ENCODE results near the gene CERT1.

Gene CERT1

GRCh38 chr5:75457691-75458090, 53.7 kb downstream of the CERT1 start:
- H3K36me3 ChIP-seq (replicated peaks), result no peaks in the 10 kb centered on the region
- in situ Hi-C loops (cut with MboI; ENCODE audit: low sequenced_read_pairs), result no loop called here
- no peaks in the 10 kb centered on the region for H3K9me3 ChIP-seq
- no peak for DNase-seq (ENCODE audit: low spot score in 2 of 2)
- no peaks in the 10 kb centered on the region for H3K4me1 ChIP-seq
- H3K27me3 ChIP-seq (ENCODE audit: low read depth), result no peaks in the 10 kb centered on the region
- no peak overlapping the region for H3K4me3 ChIP-seq

- no peak for DNase-seq (ENCODE audit: low spot score in 2 of 2)
- no peak overlapping the region for H3K4me3 ChIP-seq
- in situ Hi-C loops (cut with MboI; ENCODE audit: low sequenced_read_pairs), result no loop called here
- H3K36me3 ChIP-seq (replicated peaks), result no peaks in the 10 kb centered on the region
- H3K9me3 ChIP-seq, result no peaks in the 10 kb centered on the region
- no peaks in the 10 kb centered on the region for H3K27me3 ChIP-seq (ENCODE audit: low read depth)
- H3K4me1 ChIP-seq, result no peaks in the 10 kb centered on the region
These were observed 54.3 kb downstream of the CERT1 start for GRCh38 chr5:75457161-75457560.

GRCh38 chr5:75450069-75450468, 61.4 kb downstream of the CERT1 start:
- in situ Hi-C loops (cut with MboI; ENCODE audit: low sequenced_read_pairs), result no loop called here
- no peaks in the 10 kb centered on the region for H3K9me3 ChIP-seq
- no peak overlapping the region for H3K4me3 ChIP-seq
- DNase-seq (ENCODE audit: low spot score in 2 of 2), result no peak
- no peaks in the 10 kb centered on the region for H3K27me3 ChIP-seq (ENCODE audit: low read depth)
- no peaks in the 10 kb centered on the region for H3K36me3 ChIP-seq (replicated peaks)
- no peaks in the 10 kb centered on the region for H3K4me1 ChIP-seq

GRCh38 chr5:75446068-75446467, 65.4 kb downstream of the CERT1 start:
- Histone ChIP-seq H3K36me3 (replicated peaks) (no peaks in the 10 kb centered on the region), H3K27me3 (ENCODE audit: low read depth) (no peaks in the 10 kb centered on the region), H3K4me1 (no peaks in the 10 kb centered on the region), H3K9me3 (no peaks in the 10 kb centered on the region; the same call in 1 of the 2 replicates), H3K4me3 (no peak overlapping the region)
- in situ Hi-C loops (cut with MboI; ENCODE audit: low sequenced_read_pairs), result no loop called here
- no peak for DNase-seq (ENCODE audit: low spot score in 2 of 2)

- H3K9me3 ChIP-seq, result no peaks in the 10 kb centered on the region; the same call in 1 of the 2 replicates
- H3K4me3 ChIP-seq, result no peak overlapping the region
- H3K27me3 ChIP-seq (ENCODE audit: low read depth), result no peaks in the 10 kb centered on the region
- DNase-seq (ENCODE audit: low spot score in 2 of 2), result no peak
- no peaks in the 10 kb centered on the region for H3K36me3 ChIP-seq (replicated peaks)
- in situ Hi-C loops (cut with MboI; ENCODE audit: low sequenced_read_pairs), result no loop called here
- no peaks in the 10 kb centered on the region for H3K4me1 ChIP-seq
These were observed 69.9 kb downstream of the CERT1 start for GRCh38 chr5:75441560-75441959.

- no peak for DNase-seq (ENCODE audit: low spot score in 2 of 2)
- no peaks in the 10 kb centered on the region for H3K27me3 ChIP-seq (ENCODE audit: low read depth)
- no peaks in the 10 kb centered on the region for H3K4me1 ChIP-seq
- no peaks in the 10 kb centered on the region; the same call in 1 of the 2 replicates for H3K9me3 ChIP-seq
- no peak overlapping the region for H3K4me3 ChIP-seq
- in situ Hi-C loops (cut with MboI; ENCODE audit: low sequenced_read_pairs), result no loop called here
- no peaks in the 10 kb centered on the region for H3K36me3 ChIP-seq (replicated peaks)
These were observed 72.2 kb downstream of the CERT1 start for GRCh38 chr5:75439276-75439675.

GRCh38 chr5:75438722-75439121, 72.7 kb downstream of the CERT1 start:
- Histone ChIP-seq H3K36me3 (replicated peaks) (no peaks in the 10 kb centered on the region), H3K9me3 (no peaks in the 10 kb centered on the region; the same call in 1 of the 2 replicates), H3K27me3 (ENCODE audit: low read depth) (no peaks in the 10 kb centered on the region), H3K4me3 (no peak overlapping the region), H3K4me1 (no peaks in the 10 kb centered on the region)
- no peak for DNase-seq (ENCODE audit: low spot score in 2 of 2)
- in situ Hi-C loops (cut with MboI; ENCODE audit: low sequenced_read_pairs), result no loop called here

GRCh38 chr5:75435096-75435495, 76.3 kb downstream of the CERT1 start:
- H3K36me3 ChIP-seq (replicated peaks), result no peaks in the 10 kb centered on the region
- DNase-seq (ENCODE audit: low spot score in 2 of 2), result no peak
- in situ Hi-C loops (cut with MboI; ENCODE audit: low sequenced_read_pairs), result no loop called here
- H3K4me3 ChIP-seq, result no peak overlapping the region
- no peaks in the 10 kb centered on the region for H3K27me3 ChIP-seq (ENCODE audit: low read depth)
- no peaks in the 10 kb centered on the region for H3K4me1 ChIP-seq
- no peaks in the 10 kb centered on the region for H3K9me3 ChIP-seq

- Histone ChIP-seq H3K4me3 (no peak overlapping the region), H3K27me3 (ENCODE audit: low read depth) (no peaks in the 10 kb centered on the region), H3K4me1 (no peaks in the 10 kb centered on the region), H3K36me3 (replicated peaks) (no peaks in the 10 kb centered on the region), H3K9me3 (no peaks in the 10 kb centered on the region)
- no peak for DNase-seq (ENCODE audit: low spot score in 2 of 2)
- in situ Hi-C loops (cut with MboI; ENCODE audit: low sequenced_read_pairs), result no loop called here
These were observed 77.5 kb downstream of the CERT1 start for GRCh38 chr5:75433814-75434506.

GRCh38 chr5:75414241-75414640, 97.2 kb downstream of the CERT1 start:
- peaks cover 14% of the 10 kb centered on the region for H3K4me1 ChIP-seq
- peaks cover 10% of the 10 kb centered on the region for H3K36me3 ChIP-seq (replicated peaks)
- no peaks in the 10 kb centered on the region for H3K27me3 ChIP-seq (ENCODE audit: low read depth)
- DNase-seq (ENCODE audit: low spot score in 2 of 2), result no peak
- no peak overlapping the region for H3K4me3 ChIP-seq
- in situ Hi-C loops (cut with MboI; ENCODE audit: low sequenced_read_pairs), result no loop called here
- H3K9me3 ChIP-seq, result no peaks in the 10 kb centered on the region

- Histone ChIP-seq H3K9me3 (no peaks in the 10 kb centered on the region), H3K4me3 (no peak overlapping the region), H3K27me3 (ENCODE audit: low read depth) (no peaks in the 10 kb centered on the region), H3K36me3 (replicated peaks) (no peaks in the 10 kb centered on the region), H3K4me1 (peaks cover 14% of the 10 kb centered on the region)
- in situ Hi-C loops (cut with MboI; ENCODE audit: low sequenced_read_pairs), result no loop called here
- DNase-seq (ENCODE audit: low spot score in 2 of 2), result no peak
These were observed 99.1 kb downstream of the CERT1 start for GRCh38 chr5:75412111-75412990.

GRCh38 chr5:75405296-75405695, 106.1 kb downstream of the CERT1 start:
- DNase-seq (ENCODE audit: low spot score in 2 of 2), result no peak
- Histone ChIP-seq H3K27me3 (ENCODE audit: low read depth) (no peaks in the 10 kb centered on the region), H3K4me1 (no peaks in the 10 kb centered on the region), H3K4me3 (no peak overlapping the region), H3K36me3 (replicated peaks) (no peaks in the 10 kb centered on the region; the same call in 1 of the 2 replicates), H3K9me3 (no peaks in the 10 kb centered on the region)
- in situ Hi-C loops (cut with MboI; ENCODE audit: low sequenced_read_pairs), result no loop called here

- H3K4me3 ChIP-seq, result no peak overlapping the region
- no peaks in the 10 kb centered on the region for H3K4me1 ChIP-seq
- in situ Hi-C loops (cut with MboI; ENCODE audit: low sequenced_read_pairs), result no loop called here
- H3K27me3 ChIP-seq (ENCODE audit: low read depth), result no peaks in the 10 kb centered on the region
- no peaks in the 10 kb centered on the region for H3K9me3 ChIP-seq
- no peaks in the 10 kb centered on the region for H3K36me3 ChIP-seq (replicated peaks)
- DNase-seq (ENCODE audit: low spot score in 2 of 2), result no peak
These were observed 116.2 kb downstream of the CERT1 start for GRCh38 chr5:75395277-75395676.

- Histone ChIP-seq H3K4me3 (no peak overlapping the region), H3K4me1 (no peaks in the 10 kb centered on the region), H3K9me3 (no peaks in the 10 kb centered on the region), H3K27me3 (ENCODE audit: low read depth) (no peaks in the 10 kb centered on the region), H3K36me3 (replicated peaks) (peaks cover 5% of the 10 kb centered on the region; the same call in 1 of the 2 replicates)
- no peak for DNase-seq (ENCODE audit: low spot score in 2 of 2)
- in situ Hi-C loops (cut with MboI; ENCODE audit: low sequenced_read_pairs), result no loop called here
These were observed 122.0 kb downstream of the CERT1 start for GRCh38 chr5:75389430-75389829.
